Progenitor cell of endocrine pancreas (in vitro differentiated cells): ENCODE measurements around the gene MED14. TPM values are rescaled to one million over a fixed set of nuclear protein-coding genes. Genes with fewer than 3 reads are reported as not detected.

Experiments used
- DNase-seq: peaks from one replicate; pipeline ENCODE4 v3.0.0; 2021; ENCODE audit warnings: low spot score; ENCODE audit not compliant: unreplicated experiment
- H3K27ac Mint-ChIP-seq: 2 replicates; pipeline ENCODE4 v1.8.0; 2021; ENCODE audit warnings: mild to moderate bottlenecking, moderate library complexity, mixed read lengths
- H3K27me3 Mint-ChIP-seq: 2 replicates; pipeline ENCODE4 v1.8.0; 2021; ENCODE audit warnings: mixed read lengths
- H3K36me3 Mint-ChIP-seq: 2 replicates; pipeline ENCODE4 v1.8.0; 2022; ENCODE audit warnings: mixed read lengths; ENCODE audit not compliant: insufficient read depth
- H3K4me1 Mint-ChIP-seq: 2 replicates; pipeline ENCODE4 v1.8.0; 2021; ENCODE audit warnings: low read depth, mixed read lengths
- H3K4me3 Mint-ChIP-seq: 2 replicates; pipeline ENCODE4 v1.8.0; 2021; ENCODE audit warnings: low read depth, mild to moderate bottlenecking, moderate library complexity, mixed read lengths
- H3K9me3 Mint-ChIP-seq: 2 replicates; pipeline ENCODE4 v1.8.0; 2021; ENCODE audit warnings: low read depth, mixed read lengths
- total RNA-seq: library from RNA; stranded (reverse); gene quantifications from 2 replicates; pipeline ENCODE4 v1.2.1, GENCODE V29; 2021
- TF ChIP-seq, protein P1 (sequence below): fragments of 200-600 bp; sonication (generic); IDR thresholded peaks from one replicate; pipeline ENCODE4 v1.5.0; 2021; ENCODE audit warnings: antibody characterized with exemption, mild to moderate bottlenecking; ENCODE audit not compliant: unreplicated experiment

Gene MED14
- total RNA-seq, 1 donor from 2014 or later = 58.2 TPM

DNA sequence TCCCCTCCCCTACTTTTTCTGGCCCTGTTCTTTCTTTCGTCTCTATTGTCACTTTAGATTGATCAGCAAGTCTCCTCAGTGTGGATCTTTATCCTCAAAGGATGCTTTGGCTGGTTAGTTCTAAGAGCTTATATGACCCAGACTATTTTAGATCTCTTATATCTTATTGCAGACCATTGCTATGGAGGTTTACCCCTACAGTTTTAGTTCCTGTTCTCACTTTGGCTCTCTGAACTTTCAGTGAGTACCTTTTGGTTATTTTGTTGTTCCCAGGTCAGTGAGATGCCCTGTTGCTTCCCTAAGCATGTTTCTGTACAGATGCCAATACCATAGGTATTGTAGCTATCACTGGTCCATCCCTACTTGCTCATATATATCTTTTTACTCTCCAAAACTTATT is 24.0 kb upstream of the MED14 start:
- Mint-ChIP-seq H3K9me3 (peaks cover 4% of the 10 kb centered on the region), H3K4me1 (no peaks in the 10 kb centered on the region), H3K27me3 (no peaks in the 10 kb centered on the region), H3K4me3 (no peak overlapping the region), H3K36me3 (no peaks in the 10 kb centered on the region), H3K27ac (no peak overlapping the region)
- TF ChIP-seq, protein P1, sequence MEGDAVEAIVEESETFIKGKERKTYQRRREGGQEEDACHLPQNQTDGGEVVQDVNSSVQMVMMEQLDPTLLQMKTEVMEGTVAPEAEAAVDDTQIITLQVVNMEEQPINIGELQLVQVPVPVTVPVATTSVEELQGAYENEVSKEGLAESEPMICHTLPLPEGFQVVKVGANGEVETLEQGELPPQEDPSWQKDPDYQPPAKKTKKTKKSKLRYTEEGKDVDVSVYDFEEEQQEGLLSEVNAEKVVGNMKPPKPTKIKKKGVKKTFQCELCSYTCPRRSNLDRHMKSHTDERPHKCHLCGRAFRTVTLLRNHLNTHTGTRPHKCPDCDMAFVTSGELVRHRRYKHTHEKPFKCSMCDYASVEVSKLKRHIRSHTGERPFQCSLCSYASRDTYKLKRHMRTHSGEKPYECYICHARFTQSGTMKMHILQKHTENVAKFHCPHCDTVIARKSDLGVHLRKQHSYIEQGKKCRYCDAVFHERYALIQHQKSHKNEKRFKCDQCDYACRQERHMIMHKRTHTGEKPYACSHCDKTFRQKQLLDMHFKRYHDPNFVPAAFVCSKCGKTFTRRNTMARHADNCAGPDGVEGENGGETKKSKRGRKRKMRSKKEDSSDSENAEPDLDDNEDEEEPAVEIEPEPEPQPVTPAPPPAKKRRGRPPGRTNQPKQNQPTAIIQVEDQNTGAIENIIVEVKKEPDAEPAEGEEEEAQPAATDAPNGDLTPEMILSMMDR = no peak
- no peak for DNase-seq

DNA sequence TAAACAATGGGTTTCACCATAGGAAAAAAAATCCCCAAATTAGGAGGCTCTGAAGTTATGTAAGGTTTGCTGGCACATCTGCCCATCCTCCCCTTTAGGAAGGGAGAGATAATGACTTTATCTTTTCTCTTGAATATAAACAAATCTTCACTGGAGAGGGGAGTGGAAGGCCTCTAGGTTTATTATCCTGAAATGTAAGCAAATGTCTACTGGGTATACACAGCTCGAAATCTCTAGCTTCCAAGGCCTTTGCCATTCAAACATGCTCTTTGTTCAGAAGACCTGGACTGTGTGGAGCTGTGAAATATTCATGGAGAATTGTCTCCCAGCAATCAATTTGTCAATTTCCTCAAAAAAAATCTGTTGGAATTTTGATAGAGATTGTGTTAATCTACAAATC is 21.7 kb upstream of the MED14 start:
- no peaks in the 10 kb centered on the region for H3K36me3 Mint-ChIP-seq
- no peak overlapping the region for H3K4me3 Mint-ChIP-seq
- no peak for DNase-seq
- H3K4me1 Mint-ChIP-seq = no peaks in the 10 kb centered on the region
- no peaks in the 10 kb centered on the region for H3K27me3 Mint-ChIP-seq
- H3K27ac Mint-ChIP-seq = no peak overlapping the region
- peaks cover 19% of the 10 kb centered on the region for H3K9me3 Mint-ChIP-seq
- TF ChIP-seq, protein P1 = no peak

DNA sequence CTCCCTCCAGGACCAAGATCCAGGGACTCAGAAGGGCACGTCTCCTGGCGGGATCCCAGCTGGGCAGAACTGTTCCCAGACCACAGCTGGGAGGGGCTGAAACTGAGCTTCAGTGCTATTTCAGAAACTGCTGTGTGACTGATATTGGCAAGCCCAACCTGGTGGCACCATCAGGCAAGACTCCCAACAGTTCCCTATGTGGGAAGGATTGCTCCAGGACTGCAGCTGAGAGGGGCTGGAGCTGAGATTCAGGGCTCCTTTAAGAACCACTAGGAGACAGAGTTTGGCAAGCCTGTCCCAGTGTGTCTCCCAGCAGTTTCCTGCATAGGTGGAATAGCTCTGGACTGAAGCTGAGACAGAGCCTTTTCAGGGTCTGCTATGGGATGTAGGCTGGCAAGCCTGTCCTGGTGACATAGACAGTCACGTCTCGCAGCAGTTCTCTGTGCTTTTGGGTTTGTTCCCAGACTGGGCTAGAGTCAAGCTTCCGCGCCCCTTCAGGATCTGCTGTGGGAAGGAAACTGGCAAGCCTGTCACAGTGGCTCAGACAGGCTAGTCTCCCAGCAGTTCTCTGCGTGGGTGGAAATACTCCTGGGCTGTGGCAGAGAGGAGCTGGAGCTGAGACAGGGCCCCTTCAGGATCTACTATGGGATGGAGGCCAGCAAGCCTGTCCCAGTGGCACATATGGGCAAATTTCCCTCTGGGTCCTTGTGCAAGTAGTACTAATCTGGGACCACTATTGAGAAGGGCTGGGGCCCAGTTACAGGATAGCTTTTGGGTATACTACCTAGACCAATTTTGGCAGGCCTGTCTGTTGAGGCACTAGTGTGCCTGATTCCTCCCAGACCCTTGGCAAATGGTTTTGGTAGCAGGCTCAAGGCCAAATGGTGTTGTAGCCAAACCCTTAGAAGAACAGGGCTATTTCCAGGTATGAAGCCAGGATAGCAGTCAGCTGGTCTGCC is 20.2 kb upstream of the MED14 start:
- no peak for DNase-seq
- Mint-ChIP-seq H3K9me3 (peaks cover 28% of the 10 kb centered on the region), H3K4me3 (no peak overlapping the region)

DNA sequence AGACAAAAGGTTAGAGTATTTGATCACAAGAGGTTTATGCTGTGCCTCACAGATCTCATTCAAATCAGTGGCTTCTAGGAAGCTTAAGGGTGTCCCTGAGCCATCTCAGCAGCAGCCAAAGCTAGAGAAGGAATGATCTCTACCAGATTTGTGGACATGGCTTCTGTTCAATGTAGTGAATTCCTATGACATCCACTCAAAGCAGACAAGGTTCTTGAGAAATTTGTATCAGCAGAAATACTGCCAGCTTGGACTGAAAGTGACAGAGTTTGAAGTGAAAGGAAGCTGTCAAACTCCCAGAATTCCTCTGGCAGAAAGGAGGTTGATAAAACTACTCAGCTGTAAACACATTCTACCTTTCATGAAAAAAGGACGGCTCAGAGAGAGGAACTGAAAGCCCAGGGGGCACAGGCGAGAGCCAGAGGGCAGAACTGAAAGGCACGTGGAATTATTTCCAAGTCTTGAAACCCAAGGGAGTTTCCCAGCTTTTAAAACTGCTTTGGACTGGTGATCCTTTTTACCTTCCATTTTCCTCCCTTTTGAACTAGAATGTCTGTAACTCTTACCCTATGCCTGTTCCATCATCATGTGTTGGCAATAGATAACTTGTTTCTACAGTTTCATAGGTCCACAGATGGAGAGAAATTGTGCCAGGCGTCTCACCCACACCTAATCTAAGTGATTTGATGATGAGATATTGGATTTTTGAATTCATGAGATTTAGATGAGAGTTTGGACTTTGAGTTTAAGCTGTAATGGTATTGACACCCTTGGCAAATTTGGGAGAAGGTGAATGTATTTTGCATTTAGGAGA is 14.5 kb upstream of the MED14 start:
- Mint-ChIP-seq H3K36me3 (no peaks in the 10 kb centered on the region), H3K9me3 (peaks cover 49% of the 10 kb centered on the region)
- TF ChIP-seq, protein P1 = no peak

More for the DNA sequence above, 20.2 kb upstream of the MED14 start:
- H3K27me3 Mint-ChIP-seq = no peaks in the 10 kb centered on the region
- TF ChIP-seq, protein P1 = no peak
- no peak overlapping the region for H3K27ac Mint-ChIP-seq
- H3K4me1 Mint-ChIP-seq = no peaks in the 10 kb centered on the region
- no peaks in the 10 kb centered on the region for H3K36me3 Mint-ChIP-seq

DNA sequence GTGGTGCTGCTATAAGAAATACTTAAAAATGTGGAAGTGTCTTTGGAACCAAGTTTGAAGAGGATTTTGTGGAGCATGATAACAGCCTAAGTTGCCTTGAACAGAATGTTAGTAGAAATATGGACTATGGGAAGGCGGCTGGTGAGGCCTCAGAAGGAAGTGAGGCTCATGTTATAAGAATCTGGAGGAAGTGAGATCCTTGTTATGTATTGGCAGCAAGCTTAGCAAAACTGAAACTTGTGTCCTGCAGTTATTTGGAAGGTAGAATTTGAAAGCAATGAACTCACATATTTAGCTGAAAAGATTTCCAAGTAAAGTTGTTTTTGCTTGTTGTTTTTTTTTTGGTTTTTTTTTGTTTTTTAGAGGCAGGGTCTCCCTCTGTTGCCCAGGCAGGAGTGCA is 13.6 kb upstream of the MED14 start:
- no peaks in the 10 kb centered on the region for H3K36me3 Mint-ChIP-seq
- H3K4me3 Mint-ChIP-seq = no peak overlapping the region
- no peaks in the 10 kb centered on the region for H3K27me3 Mint-ChIP-seq
- TF ChIP-seq, protein P1 = no peak
- H3K4me1 Mint-ChIP-seq = no peaks in the 10 kb centered on the region
- H3K27ac Mint-ChIP-seq = no peak overlapping the region
- DNase-seq = no peak
- H3K9me3 Mint-ChIP-seq = peaks cover 44% of the 10 kb centered on the region

More for the DNA sequence above, 14.5 kb upstream of the MED14 start:
- DNase-seq = no peak
- no peaks in the 10 kb centered on the region for H3K27me3 Mint-ChIP-seq
- H3K4me1 Mint-ChIP-seq = no peaks in the 10 kb centered on the region
- no peak overlapping the region for H3K27ac Mint-ChIP-seq
- no peak overlapping the region for H3K4me3 Mint-ChIP-seq
